Measurements from ENCODE around the gene ANO7. TPM values are rescaled to one million over a fixed set of nuclear protein-coding genes. Genes with fewer than 3 reads are reported as not detected.
A peak's percentile ranks its signal among the peaks of the same experiment; 100 is the strongest.

Gene ANO7
- total RNA-seq, 1 experiment from 2014 or later, result 6.9 TPM

GRCh38 chr2:241216211-241216761 lies 27.8 kb downstream of the ANO7 start:
- Histone ChIP-seq H3K27me3 (ENCODE audit: control insufficient read depth, insufficient read depth, low read length) (no peaks in the 10 kb centered on the region), H3K36me3 (ENCODE audit: control insufficient read depth, insufficient read depth, low read length) (no peaks in the 10 kb centered on the region), H3K9me3 (ENCODE audit: control insufficient read depth, insufficient read depth, low read depth, low read length) (no peaks in the 10 kb centered on the region), H3K4me3 (ENCODE audit: low read depth in 2 of 2, low read length in 2 of 2) (no peak overlapping the region), H3K27ac (ENCODE audit: low read length) (no peak overlapping the region), H3K4me1 (ENCODE audit: control insufficient read depth, insufficient read depth, low read length) (peaks cover 9% of the 10 kb centered on the region)
- DNase-seq (ENCODE audit: low read depth, low spot score) (no peak), ATAC-seq (no peak)
- in situ Hi-C loops (cut with HindIII; ENCODE audit: low pct_unique_long_range_greater_than_20kb, low sequenced_read_pairs) (no loop called here), intact Hi-C loops (cut with micrococcal nuclease; ENCODE audit: unreplicated experiment) (no loop called here)
- TF ChIP-seq POLR2AphosphoS5 (IDR thresholded peaks at IDR 0.05; ENCODE audit: low read depth, low read length) (no peak), SIN3A (IDR thresholded peaks at IDR 0.05; ENCODE audit: borderline replicate concordance, insufficient read depth, low read depth, low read length) (no peak), TCF7L2 (IDR thresholded peaks at IDR 0.05; ENCODE audit: low read depth, low read length) (no peak), CTCF (IDR thresholded peaks at IDR 0.05) (no peak)
- TF ChIP-seq, protein P1, sequence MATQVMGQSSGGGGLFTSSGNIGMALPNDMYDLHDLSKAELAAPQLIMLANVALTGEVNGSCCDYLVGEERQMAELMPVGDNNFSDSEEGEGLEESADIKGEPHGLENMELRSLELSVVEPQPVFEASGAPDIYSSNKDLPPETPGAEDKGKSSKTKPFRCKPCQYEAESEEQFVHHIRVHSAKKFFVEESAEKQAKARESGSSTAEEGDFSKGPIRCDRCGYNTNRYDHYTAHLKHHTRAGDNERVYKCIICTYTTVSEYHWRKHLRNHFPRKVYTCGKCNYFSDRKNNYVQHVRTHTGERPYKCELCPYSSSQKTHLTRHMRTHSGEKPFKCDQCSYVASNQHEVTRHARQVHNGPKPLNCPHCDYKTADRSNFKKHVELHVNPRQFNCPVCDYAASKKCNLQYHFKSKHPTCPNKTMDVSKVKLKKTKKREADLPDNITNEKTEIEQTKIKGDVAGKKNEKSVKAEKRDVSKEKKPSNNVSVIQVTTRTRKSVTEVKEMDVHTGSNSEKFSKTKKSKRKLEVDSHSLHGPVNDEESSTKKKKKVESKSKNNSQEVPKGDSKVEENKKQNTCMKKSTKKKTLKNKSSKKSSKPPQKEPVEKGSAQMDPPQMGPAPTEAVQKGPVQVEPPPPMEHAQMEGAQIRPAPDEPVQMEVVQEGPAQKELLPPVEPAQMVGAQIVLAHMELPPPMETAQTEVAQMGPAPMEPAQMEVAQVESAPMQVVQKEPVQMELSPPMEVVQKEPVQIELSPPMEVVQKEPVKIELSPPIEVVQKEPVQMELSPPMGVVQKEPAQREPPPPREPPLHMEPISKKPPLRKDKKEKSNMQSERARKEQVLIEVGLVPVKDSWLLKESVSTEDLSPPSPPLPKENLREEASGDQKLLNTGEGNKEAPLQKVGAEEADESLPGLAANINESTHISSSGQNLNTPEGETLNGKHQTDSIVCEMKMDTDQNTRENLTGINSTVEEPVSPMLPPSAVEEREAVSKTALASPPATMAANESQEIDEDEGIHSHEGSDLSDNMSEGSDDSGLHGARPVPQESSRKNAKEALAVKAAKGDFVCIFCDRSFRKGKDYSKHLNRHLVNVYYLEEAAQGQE (IDR thresholded peaks at IDR 0.05; ENCODE audit: insufficient read depth in 1 of 2, low read depth in 2 of 2, low read length in 1 of 2), result no peak
- TSS peak; percentile 66 for BruUV-seq (replicated peaks)
- CTCF ChIA-PET, result interaction anchor here (0.5 to 1.2 kb wide), 2 partner anchors 138 to 365 kb away, joined by 4 to 5 read pairs; no protein-coding TSS in a partner anchor
- POLR2A ChIA-PET, result no interaction called here

DNA sequence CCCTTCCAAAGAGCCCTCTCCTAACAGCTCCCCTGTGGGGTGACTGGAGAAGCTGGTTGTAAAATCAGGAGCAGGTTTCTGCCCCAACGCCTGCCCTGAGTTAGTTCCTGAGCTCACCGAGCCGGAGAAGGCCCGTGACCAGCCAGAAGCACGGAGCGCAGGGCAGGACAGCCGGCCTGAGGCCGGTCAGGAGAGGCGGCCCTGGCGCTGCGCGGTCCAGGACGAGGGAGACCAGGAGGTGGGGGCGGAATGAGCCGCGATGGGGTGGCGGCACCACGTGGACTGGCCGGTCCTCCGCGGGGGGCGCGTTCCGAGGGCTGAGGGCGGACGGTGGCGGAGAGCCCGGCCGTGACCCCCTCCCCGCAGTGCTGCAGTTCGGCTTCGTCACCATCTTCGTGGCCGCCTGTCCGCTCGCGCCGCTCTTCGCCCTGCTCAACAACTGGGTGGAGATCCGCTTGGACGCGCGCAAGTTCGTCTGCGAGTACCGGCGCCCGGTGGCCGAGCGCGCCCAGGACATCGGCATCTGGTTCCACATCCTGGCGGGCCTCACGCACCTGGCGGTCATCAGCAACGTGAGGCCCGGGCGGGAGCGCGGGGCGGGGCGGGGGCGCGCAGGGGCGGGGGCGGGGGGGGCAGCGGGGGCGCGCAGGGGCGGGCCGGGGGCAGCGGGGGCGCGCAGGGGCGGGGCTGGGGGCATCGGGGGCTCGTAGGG lies 29.0 kb downstream of the ANO7 start:
- TF ChIP-seq, protein P1 (IDR thresholded peaks at IDR 0.05; ENCODE audit: insufficient read depth in 1 of 2, low read depth in 2 of 2, low read length in 1 of 2), result 0 out of 4 replicates have a peak, but pooled peaks of 1 of the 2 experiments have one; percentile 4
- TF ChIP-seq TCF7L2 (IDR thresholded peaks at IDR 0.05; ENCODE audit: low read depth, low read length), result no peak
- no peak for TF ChIP-seq SIN3A (IDR thresholded peaks at IDR 0.05; ENCODE audit: borderline replicate concordance, insufficient read depth, low read depth, low read length)
- Histone ChIP-seq H3K4me3 (ENCODE audit: low read depth in 2 of 2, low read length in 2 of 2) (peak overlapping the region; percentile 43 to 55), H3K27ac (ENCODE audit: low read length) (peak overlapping the region; percentile 79), H3K27me3 (ENCODE audit: control insufficient read depth, insufficient read depth, low read length) (no peaks in the 10 kb centered on the region), H3K9me3 (ENCODE audit: control insufficient read depth, insufficient read depth, low read depth, low read length) (no peaks in the 10 kb centered on the region), H3K36me3 (ENCODE audit: control insufficient read depth, insufficient read depth, low read length) (no peaks in the 10 kb centered on the region), H3K4me1 (ENCODE audit: control insufficient read depth, insufficient read depth, low read length) (peaks cover 9% of the 10 kb centered on the region)
- intact Hi-C loops (cut with micrococcal nuclease; ENCODE audit: unreplicated experiment), result no loop called here
- DNase-seq (ENCODE audit: low read depth, low spot score) (no peak), ATAC-seq (peak; percentile 84)
- in situ Hi-C loops (cut with HindIII; ENCODE audit: low pct_unique_long_range_greater_than_20kb, low sequenced_read_pairs), result no loop called here
- POLR2A ChIA-PET, result interaction anchor here (0.6 kb wide), 1 partner anchor 101 kb away, joined by 5 read pairs; no protein-coding TSS in a partner anchor
- BruUV-seq (replicated peaks), result no TSS peak
- CTCF ChIA-PET, result interaction anchor here (1.2 kb wide), 1 partner anchor 366 kb away, joined by 4 read pairs; no protein-coding TSS in a partner anchor
